GM11168 (cell line): Measurements from ENCODE around the gene HBZ.
"Not testable (repeated sequence)": the region's sequence is repeated elsewhere in the genome, so short reads cannot be mapped to it uniquely, and the experiment has no call there.

Experiments
- in situ Hi-C: fragments of 300-500 bp; cut with MboI; formaldehyde crosslinking; loops from one replicate; pipeline ENCODE4 v1.12.0; 2022; ENCODE audit warnings: low sequenced_read_pairs; ENCODE audit not compliant: unreplicated experiment

Gene HBZ

GRCh38 chr16:152141-153128, at the start of gene HBZ:
Gene HBZ, plus strand, starts transcription at chr16:152644. Its CDS starts 266 bp downstream, at chr16:152910.
- in situ Hi-C loops: no loop called here

GRCh38 chr16:104355-104754, 48.1 kb upstream of the HBZ start:
- in situ Hi-C loops: no loop called here

GRCh38 chr16:104928-105327, 47.5 kb upstream of the HBZ start:
- in situ Hi-C loops: no loop called here

- in situ Hi-C loops: no loop called here
Measured at GRCh38 chr16:105521-105920, 46.9 kb upstream of the HBZ start.

GRCh38 chr16:106623-107324, 45.7 kb upstream of the HBZ start:
- in situ Hi-C loops: no loop called here

- in situ Hi-C loops: no loop called here
Measured at GRCh38 chr16:112153-112840, 40.1 kb upstream of the HBZ start.

- in situ Hi-C loops: no loop called here
Measured at GRCh38 chr16:114327-114726, 38.1 kb upstream of the HBZ start.

- in situ Hi-C loops: loop anchor here (5.0 kb wide), 1 partner anchor 66 kb away; the partner anchor contains the start of gene HBQ1
Measured at GRCh38 chr16:116015-116414, 36.4 kb upstream of the HBZ start.

GRCh38 chr16:117379-118365, 34.8 kb upstream of the HBZ start:
- in situ Hi-C loops: loop anchor here (5.0 kb wide), 1 partner anchor 65 kb away; the partner anchor contains the start of gene HBQ1

GRCh38 chr16:118857-119256, 33.6 kb upstream of the HBZ start:
- in situ Hi-C loops: loop anchor here (5.0 kb wide), 1 partner anchor 63 kb away; the partner anchor contains the start of gene HBQ1

- in situ Hi-C loops: loop anchor here (5.0 kb wide), 1 partner anchor 63 kb away; the partner anchor contains the start of gene HBQ1
Measured at GRCh38 chr16:119295-119694, 33.1 kb upstream of the HBZ start.

GRCh38 chr16:119835-120491, 32.5 kb upstream of the HBZ start:
- in situ Hi-C loops: loop anchor here (5.0 kb wide), 1 partner anchor 62 kb away; the partner anchor contains the start of gene HBQ1

- in situ Hi-C loops: no loop called here
Measured at GRCh38 chr16:120756-121155, 31.7 kb upstream of the HBZ start.

- in situ Hi-C loops: no loop called here
Measured at GRCh38 chr16:122361-122760, 30.1 kb upstream of the HBZ start.

- in situ Hi-C loops: not testable (repeated sequence)
Measured at GRCh38 chr16:123558-124350, 28.7 kb upstream of the HBZ start.

GRCh38 chr16:125011-125410, 27.4 kb upstream of the HBZ start:
- in situ Hi-C loops: no loop called here

- in situ Hi-C loops: no loop called here
Measured at GRCh38 chr16:129075-129474, 23.4 kb upstream of the HBZ start.
